HL-60 (cell line): ENCODE measurements around the gene CPVL.

ENCODE experiments used
- DNase-seq, 2 experiments: peaks; one replicate each; pipeline ENCODE4 v3.0.0-alpha.2; 2010 to 2020; ENCODE audit warnings: low read depth in 1 of 2, low spot score in 1 of 2
- H3K27ac ChIP-seq: fragments of 250-450 bp; sonication (Bioruptor Pico); replicated peaks from 2 replicates; pipeline ENCODE4 v1.5.1; 2020; ENCODE audit warnings: mild to moderate bottlenecking, moderate library complexity
- H3K27me3 ChIP-seq: fragments of 250-450 bp; sonication (Bioruptor Pico); 2 replicates; pipeline ENCODE4 v1.5.1; 2021; ENCODE audit warnings: mild to moderate bottlenecking, moderate library complexity; ENCODE audit not compliant: insufficient read depth, poor library complexity, severe bottlenecking
- H3K4me3 ChIP-seq: replicated peaks from 2 replicates; pipeline ENCODE4 v1.5.1; 2011; ENCODE audit warnings: mild to moderate bottlenecking, control low read depth, low read length; ENCODE audit not compliant: insufficient read depth
- CTCF ChIP-seq: IDR thresholded peaks from one replicate; pipeline ENCODE4 v1.5.1; 2011; ENCODE audit warnings: low read length, control low read depth, inconsistent platforms; ENCODE audit not compliant: insufficient read depth
- GABPA ChIP-seq: IDR thresholded peaks from 2 replicates; pipeline ENCODE4 v1.6.1; 2012; ENCODE audit warnings: low read depth
- POLR2AphosphoS5 ChIP-seq: IDR thresholded peaks from 2 replicates; pipeline ENCODE4 v1.6.1; 2012; ENCODE audit warnings: low read depth
- SPI1 ChIP-seq: IDR thresholded peaks from 2 replicates; pipeline ENCODE4 v1.6.1; 2012; ENCODE audit warnings: low read depth, mild to moderate bottlenecking, borderline replicate concordance
- TF ChIP-seq, protein P1 (sequence below): IDR thresholded peaks from 2 replicates; pipeline ENCODE4 v1.6.1; 2012; ENCODE audit warnings: low read depth; ENCODE audit not compliant: insufficient replicate concordance

Gene CPVL

GRCh38 chr7:28961972-28962371, 184.4 kb downstream of the CPVL start:
- H3K27me3 ChIP-seq: peaks cover 22% of the 10 kb centered on the region
- no peak for TF ChIP-seq POLR2AphosphoS5
- TF ChIP-seq GABPA: no peak
- no peak overlapping the region for H3K27ac ChIP-seq
- DNase-seq: no peak
- no peak overlapping the region for H3K4me3 ChIP-seq

DNA sequence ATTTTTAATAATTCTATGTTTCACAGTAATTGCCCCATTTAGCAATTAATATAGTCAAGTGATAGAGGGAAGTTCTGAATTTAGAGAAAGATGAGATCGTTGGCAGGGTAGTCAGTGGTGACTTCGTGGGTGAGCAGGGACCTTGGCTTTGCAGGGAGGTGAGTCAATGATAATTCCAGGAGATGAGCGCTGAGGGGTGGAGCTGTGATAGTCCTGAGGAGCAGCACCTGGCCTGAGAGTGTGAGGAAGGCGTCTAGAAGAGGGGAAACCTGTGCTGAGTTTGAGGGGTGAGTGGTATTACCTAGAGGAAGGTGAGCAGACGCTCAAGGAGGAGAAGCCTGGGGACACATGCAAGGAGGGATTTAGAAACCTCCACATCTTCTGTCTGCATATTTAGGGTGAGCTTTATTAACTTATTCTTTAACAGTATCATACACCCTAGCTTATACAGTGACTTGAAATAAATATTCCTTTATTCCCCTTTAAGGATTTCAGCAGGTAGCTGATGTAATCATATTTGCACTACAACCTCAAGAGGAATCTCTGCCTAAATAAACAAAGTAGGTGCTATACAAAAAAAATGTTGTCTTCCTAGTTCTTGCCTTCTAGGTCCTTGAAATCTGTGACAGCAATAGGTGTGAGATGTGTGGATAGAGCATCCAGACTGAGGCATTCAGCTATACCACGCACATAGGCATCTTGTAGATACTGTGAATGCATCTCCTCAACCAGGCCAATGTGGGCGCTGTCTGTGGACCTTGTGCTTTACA, 186.1 kb downstream of the CPVL start:
- H3K4me3 ChIP-seq: no peak overlapping the region
- H3K27ac ChIP-seq: no peak overlapping the region
- peaks cover 38% of the 10 kb centered on the region for H3K27me3 ChIP-seq
- no peak for DNase-seq
- TF ChIP-seq POLR2AphosphoS5 (no peak), GABPA (no peak), CTCF (no peak), SPI1 (no peak)
- TF ChIP-seq, protein P1, sequence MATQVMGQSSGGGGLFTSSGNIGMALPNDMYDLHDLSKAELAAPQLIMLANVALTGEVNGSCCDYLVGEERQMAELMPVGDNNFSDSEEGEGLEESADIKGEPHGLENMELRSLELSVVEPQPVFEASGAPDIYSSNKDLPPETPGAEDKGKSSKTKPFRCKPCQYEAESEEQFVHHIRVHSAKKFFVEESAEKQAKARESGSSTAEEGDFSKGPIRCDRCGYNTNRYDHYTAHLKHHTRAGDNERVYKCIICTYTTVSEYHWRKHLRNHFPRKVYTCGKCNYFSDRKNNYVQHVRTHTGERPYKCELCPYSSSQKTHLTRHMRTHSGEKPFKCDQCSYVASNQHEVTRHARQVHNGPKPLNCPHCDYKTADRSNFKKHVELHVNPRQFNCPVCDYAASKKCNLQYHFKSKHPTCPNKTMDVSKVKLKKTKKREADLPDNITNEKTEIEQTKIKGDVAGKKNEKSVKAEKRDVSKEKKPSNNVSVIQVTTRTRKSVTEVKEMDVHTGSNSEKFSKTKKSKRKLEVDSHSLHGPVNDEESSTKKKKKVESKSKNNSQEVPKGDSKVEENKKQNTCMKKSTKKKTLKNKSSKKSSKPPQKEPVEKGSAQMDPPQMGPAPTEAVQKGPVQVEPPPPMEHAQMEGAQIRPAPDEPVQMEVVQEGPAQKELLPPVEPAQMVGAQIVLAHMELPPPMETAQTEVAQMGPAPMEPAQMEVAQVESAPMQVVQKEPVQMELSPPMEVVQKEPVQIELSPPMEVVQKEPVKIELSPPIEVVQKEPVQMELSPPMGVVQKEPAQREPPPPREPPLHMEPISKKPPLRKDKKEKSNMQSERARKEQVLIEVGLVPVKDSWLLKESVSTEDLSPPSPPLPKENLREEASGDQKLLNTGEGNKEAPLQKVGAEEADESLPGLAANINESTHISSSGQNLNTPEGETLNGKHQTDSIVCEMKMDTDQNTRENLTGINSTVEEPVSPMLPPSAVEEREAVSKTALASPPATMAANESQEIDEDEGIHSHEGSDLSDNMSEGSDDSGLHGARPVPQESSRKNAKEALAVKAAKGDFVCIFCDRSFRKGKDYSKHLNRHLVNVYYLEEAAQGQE: no peak

DNA sequence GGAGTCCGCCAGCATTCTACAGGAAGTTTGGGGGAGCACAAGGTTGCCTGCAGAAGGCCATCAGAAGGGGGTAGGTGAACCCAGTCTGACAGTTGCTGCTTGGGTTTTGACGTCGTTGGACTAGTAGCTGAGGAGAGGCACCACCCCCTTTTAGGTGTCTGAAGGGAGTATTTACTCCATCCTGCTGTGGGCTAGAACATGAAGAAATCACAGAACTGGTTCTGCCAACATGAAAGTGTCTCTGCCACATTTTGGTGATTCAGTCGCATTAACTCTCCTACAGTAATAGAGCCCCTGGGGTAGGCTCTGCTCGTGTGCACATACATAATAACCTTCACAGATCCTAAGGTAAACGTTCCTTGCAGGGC, 187.4 kb downstream of the CPVL start:
- Histone ChIP-seq H3K4me3 (no peak overlapping the region), H3K27me3 (peaks cover 48% of the 10 kb centered on the region), H3K27ac (no peak overlapping the region)
- TF ChIP-seq SPI1: no peak
- TF ChIP-seq POLR2AphosphoS5: no peak
- TF ChIP-seq, protein P1: no peak
- TF ChIP-seq CTCF: no peak
- TF ChIP-seq GABPA: no peak
- DNase-seq: no peak

- no peak for DNase-seq
- Histone ChIP-seq H3K27me3 (peaks cover 52% of the 10 kb centered on the region), H3K4me3 (no peak within 1 kb of the TSS), H3K27ac (no peak within 1 kb of the TSS)
- TF ChIP-seq SPI1 (no peak), GABPA (no peak), POLR2AphosphoS5 (no peak), CTCF (no peak)
- TF ChIP-seq, protein P1: no peak
Measured at GRCh38 chr7:28958235-28958979, 187.9 kb downstream of the CPVL start, which contains the start of gene TRIL. Gene TRIL, minus strand, starts transcription at chr7:28958330. Its CDS starts 284 bp downstream, at chr7:28958046.
